ENCODE results near the gene PNMA6F.

GRCh38 chrX:153339662-153340061, 18.1 kb upstream of the PNMA6F start:
- TF ChIP-seq POLR2A (IDR thresholded peaks at IDR 0.05) (no peak), CTCF (IDR thresholded peaks at IDR 0.05) (no peak)

Measured in breast epithelium (tissue), 3 donors.